ENCODE data around the gene MORN1. TPM values are rescaled to one million over a fixed set of nuclear protein-coding genes. Genes with fewer than 3 reads are reported as not detected.

MORN1 gene
- total RNA-seq, 1 donor from 2014 or later, result 11.1 TPM

DNA sequence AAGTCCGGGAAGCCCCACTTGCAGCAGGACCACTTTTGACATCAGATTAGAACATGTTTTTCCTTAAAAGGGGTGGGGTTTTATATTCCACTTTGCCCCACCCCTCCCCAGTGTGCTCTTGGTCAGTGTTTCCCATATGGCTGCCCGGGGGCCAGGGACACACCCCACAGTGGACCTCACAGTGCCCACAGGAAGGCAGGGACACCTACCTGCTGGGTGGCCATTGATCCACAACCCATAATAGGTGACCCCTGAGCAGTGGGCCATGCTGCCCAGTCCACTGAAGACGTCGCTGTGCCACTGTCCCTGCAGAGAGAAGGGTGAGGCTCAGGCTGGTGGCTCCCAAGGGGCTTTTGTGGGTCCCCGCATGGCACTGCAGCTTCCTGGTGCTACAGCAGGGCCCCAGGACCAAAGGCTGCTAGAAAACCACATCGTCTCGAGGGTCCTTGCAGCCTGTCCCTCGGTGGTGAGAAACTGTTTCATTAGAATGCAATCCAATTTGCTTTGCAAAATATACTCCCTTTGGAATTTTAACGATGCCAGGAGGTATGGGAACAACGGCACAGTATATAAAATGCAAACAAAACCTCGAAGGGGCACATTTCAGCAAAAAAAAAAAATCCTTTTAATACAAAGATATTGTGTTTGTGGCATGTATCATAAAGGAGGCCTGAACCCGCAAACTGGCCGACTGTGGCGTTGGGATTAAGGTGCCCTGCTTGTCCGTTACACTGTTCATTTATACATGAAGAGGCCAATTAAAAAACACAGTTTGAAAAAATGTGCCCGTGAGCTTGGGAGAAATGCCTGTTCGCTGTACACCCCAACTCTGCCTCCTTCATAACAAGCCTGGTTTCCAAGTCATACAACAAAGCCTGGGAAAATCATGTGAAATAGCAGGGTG lies 16.9 kb downstream of the MORN1 start:
- intact Hi-C loops (cut with micrococcal nuclease), result no loop called here
- no peak overlapping the region for H3K27ac Mint-ChIP-seq
- H3K27me3 Mint-ChIP-seq, result no peaks in the 10 kb centered on the region
- no peaks in the 10 kb centered on the region for H3K4me1 Mint-ChIP-seq
- H3K9me3 Mint-ChIP-seq, result no peaks in the 10 kb centered on the region
- H3K4me3 Mint-ChIP-seq, result no peak overlapping the region
- no peaks in the 10 kb centered on the region for H3K36me3 Mint-ChIP-seq (ENCODE audit: low read depth)
- DNase-seq, result no peak

DNA sequence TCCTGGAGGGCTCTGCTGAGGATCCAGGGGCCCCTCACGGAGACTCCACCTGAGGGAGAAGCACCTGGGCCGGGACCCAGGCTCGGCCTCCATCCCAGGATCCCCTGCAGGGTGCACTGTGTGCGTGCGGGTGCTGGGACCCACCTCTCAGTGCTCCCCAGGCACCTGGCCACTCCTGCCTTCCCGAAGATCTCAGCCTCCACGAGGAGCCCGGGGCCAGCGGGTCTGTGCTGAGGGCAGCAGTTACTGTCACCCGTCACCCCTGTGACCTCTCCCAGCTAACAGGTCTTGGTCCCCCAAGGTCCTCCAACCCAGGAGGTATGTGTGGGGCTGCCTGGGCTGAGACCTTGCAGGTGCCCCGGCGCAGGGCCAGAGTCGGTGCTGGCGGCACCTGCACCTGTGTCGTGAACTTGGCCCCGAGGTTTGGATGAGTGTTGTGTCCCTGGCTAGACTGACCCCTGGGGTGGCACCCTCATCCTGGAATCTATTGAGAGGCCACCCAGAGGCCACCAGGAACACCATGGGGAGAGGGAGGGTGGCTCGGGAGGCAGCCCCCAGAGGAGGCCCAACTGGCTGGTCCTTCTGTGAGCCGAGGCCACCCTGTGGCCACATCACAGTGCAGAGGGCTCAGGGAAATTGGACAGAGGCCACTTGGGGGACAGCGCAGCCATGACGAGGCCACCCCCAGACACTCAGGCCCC lies 17.7 kb downstream of the MORN1 start:
- DNase-seq, result no peak
- no peaks in the 10 kb centered on the region for H3K36me3 Mint-ChIP-seq (ENCODE audit: low read depth)

DNA sequence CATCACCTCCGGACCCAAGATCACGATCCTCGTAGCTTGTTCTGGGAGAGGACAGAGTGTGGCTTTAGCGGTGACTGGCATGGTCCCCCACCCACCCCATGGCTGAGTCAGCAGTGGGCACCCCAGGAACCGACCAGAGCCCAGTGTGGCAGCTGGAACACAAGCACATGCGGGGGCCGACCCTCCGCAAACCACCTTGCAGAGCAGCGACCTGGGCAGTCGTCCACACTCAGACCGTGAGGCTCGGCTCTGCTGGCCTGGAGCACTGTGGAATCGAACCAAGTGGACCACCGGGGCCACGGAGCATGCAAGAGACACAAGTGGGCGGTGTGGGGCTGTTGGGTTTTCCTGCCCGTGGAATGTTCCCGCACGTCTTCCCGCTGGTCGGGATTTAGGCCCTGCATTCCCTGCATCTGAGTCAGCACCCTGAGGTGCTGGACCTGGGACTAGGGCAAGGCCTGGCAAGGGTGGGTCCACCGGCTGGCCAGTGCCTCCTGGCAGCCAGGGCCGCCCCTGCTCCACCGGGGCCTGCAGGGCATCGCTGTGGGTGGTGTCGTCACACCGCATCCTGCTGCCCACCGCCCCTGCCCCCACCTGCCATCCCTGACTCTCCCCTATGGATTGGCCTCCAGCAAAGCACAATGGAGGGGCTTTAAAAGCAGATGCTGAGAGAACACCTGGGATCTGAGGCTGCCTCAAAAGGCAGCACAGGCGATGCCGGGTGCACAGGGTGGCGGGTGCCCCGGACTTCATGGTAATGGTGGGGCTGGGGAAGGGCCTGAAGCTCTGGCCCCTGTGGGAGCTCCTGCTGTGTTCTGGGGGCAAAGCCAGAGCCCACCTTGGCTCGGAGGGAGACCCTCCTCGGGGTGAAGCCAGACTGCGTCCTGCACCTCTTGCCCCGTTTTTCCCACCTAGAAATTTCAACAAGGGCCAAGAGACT lies 18.5 kb downstream of the MORN1 start:
- H3K36me3 Mint-ChIP-seq (ENCODE audit: low read depth), result no peaks in the 10 kb centered on the region
- H3K9me3 Mint-ChIP-seq, result no peaks in the 10 kb centered on the region
- H3K27ac Mint-ChIP-seq, result no peak overlapping the region
- no peaks in the 10 kb centered on the region for H3K27me3 Mint-ChIP-seq
- DNase-seq, result no peak
- no peaks in the 10 kb centered on the region for H3K4me1 Mint-ChIP-seq
- intact Hi-C loops (cut with micrococcal nuclease), result no loop called here
- H3K4me3 Mint-ChIP-seq, result no peak overlapping the region

More for the DNA sequence above, 17.7 kb downstream of the MORN1 start:
- H3K27ac Mint-ChIP-seq, result no peak overlapping the region
- no peaks in the 10 kb centered on the region for H3K9me3 Mint-ChIP-seq
- no peak overlapping the region for H3K4me3 Mint-ChIP-seq
- H3K27me3 Mint-ChIP-seq, result no peaks in the 10 kb centered on the region
- intact Hi-C loops (cut with micrococcal nuclease), result no loop called here
- no peaks in the 10 kb centered on the region for H3K4me1 Mint-ChIP-seq

DNA sequence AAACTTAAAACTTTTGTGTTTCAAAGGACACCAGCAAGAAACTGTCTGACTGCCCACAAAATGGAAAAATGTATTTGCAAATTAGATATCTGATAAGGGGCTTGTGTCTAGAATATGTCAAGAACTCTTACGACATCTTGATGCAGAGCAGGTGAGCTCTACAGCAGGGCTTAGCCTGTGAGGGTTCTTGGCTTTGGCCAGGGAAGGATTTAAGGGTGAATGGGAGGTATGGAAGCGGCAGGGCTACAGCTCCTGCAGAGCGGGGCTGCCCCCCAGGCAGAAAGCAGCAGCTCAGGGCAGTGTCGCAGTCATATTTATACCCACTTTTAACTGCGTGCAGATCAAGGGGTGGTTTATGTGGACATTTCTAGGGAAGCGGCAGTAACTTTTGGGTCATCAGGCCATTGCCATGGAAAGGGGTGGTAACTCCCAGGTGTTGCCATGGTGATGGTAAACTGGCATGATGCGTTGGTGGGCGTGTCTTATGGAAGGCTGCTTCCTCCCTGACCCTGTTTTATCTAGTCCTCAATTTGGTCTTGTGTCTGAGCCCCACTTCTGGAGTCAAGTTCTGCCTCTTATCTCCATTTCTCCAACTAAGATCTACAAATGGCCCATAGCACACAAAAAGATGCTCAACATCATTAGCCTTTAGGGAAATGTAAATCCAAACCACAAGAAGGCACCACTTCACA lies 23.2 kb downstream of the MORN1 start:
- no peak for DNase-seq
- Mint-ChIP-seq H3K27me3 (no peaks in the 10 kb centered on the region), H3K9me3 (peaks cover 3% of the 10 kb centered on the region), H3K4me3 (no peak overlapping the region), H3K27ac (no peak overlapping the region), H3K36me3 (ENCODE audit: low read depth) (no peaks in the 10 kb centered on the region), H3K4me1 (no peaks in the 10 kb centered on the region)
- intact Hi-C loops (cut with micrococcal nuclease), result no loop called here

DNA sequence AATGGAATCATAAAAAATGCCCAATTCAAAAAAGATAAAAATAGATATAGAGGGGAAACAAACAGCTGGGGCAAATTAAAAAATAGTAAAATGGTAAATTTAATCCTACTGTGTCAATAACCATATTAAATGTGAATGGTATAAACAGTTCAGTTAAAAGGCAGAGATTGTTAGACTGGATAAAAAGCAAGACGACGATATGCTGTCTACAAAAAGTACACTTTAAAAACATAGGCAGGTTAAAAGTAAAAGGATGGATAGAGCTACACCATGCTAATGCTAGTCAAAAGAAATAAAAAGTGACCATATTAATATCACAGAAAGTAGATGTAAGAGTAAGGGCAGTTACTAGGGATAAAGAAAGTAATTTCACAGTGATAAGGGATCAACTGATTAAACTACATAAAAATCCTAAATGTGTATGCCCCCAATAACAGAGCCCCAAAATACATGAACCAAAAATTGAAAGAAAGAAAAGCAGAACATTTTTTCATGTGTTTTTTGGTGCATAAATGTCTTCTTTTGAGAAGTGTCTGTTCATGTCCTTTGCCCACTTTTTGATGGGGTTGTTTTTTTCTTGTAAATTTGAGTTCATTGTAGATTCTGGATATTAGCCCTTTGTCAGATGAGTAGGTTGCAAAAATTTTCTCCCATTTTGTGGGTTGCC lies 27.4 kb downstream of the MORN1 start:
- no peaks in the 10 kb centered on the region for H3K4me1 Mint-ChIP-seq
- H3K9me3 Mint-ChIP-seq, result peaks cover 3% of the 10 kb centered on the region
- H3K27ac Mint-ChIP-seq, result no peak overlapping the region
- H3K36me3 Mint-ChIP-seq (ENCODE audit: low read depth), result no peaks in the 10 kb centered on the region
- no peaks in the 10 kb centered on the region for H3K27me3 Mint-ChIP-seq
- intact Hi-C loops (cut with micrococcal nuclease), result no loop called here
- H3K4me3 Mint-ChIP-seq, result no peak overlapping the region
- DNase-seq, result no peak

DNA sequence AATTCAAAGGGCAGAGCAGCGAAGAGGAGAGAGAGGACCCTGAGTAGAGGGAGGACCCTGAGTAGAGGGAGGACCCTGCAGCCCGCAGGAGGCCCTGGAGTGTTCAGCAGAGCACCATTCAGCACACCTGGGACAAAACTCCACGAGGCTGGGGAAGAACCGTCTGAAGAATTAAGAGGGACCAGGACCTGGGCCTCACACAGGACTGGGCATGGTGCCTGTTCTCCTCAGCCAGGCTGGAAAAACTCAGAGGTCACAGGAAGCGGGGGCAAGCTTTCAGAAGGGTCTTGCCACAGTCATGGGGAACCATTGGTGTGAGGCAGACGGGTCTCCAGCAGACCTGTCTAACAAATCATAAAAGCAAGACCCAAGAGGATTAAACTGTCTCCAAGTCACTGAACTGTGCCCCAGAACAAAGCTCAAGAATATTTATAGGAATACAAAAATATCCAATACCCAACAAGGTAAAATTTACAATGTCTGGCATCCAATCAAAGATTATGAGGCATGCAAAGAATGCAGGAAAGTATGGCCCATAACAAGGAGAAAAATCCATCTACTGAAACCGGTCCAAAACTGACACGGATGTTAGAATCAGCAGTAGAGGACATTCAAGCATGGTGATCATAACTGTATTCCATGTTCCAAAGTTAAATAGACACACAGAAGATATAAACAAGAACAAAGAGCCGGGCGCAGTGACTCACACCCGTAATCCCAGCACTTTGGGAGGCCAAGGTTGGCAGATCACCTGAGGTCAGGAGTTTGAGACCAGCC lies 30.6 kb downstream of the MORN1 start:
- H3K27me3 Mint-ChIP-seq, result no peaks in the 10 kb centered on the region
- H3K27ac Mint-ChIP-seq, result no peak overlapping the region
- H3K4me3 Mint-ChIP-seq, result no peak overlapping the region
- no peaks in the 10 kb centered on the region for H3K4me1 Mint-ChIP-seq
- no peak for DNase-seq
- peaks cover 3% of the 10 kb centered on the region for H3K9me3 Mint-ChIP-seq
- no peaks in the 10 kb centered on the region for H3K36me3 Mint-ChIP-seq (ENCODE audit: low read depth)
- intact Hi-C loops (cut with micrococcal nuclease), result no loop called here

DNA sequence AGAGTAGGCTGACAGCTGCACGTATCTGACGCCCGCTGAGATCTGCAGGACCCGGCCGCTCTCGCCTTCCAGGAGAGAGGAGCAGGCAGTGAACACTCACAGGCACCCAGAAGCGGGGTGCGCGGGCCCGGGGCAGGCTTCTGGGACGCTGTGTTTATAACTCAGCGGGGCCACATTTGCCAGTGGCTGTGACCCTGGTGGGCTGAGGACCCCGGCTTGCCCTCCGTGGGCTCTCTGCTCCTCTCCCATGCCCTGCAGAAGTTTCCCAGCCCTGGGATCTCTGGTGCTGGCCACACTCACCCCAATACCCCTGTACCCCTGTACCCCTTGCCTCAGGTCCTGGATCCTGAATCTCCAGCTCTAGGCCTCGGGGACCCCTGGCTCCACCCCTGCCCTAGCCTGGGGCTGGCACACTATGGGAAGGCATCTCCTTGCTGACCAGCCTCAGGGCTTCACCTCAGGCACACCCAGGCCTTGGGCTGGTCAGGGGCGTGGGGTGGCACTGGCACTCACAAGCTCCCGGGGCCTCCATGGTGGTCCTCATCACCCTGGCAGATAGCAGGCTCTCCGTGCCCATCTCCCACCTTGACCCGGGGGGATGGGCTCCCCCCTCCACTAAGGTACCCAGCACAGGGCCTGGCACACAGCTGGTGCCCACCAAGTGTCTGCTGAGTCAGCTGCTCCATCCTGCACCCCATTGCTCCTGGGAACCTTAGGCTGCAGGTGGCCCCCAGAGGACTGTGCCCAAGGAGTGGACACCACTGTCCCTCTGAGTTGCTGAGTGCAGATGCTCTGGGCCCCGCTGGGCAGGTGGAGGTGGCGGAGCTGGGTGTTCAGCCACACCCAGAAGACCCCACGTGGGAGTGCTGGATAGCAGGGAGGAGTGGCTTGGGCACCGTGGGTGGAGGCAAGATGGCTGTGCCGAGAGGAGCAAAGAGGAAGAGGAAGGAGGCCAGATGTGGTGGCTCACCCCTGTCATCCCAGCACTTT lies 32.4 kb downstream of the MORN1 start:
- DNase-seq, result no peak
- intact Hi-C loops (cut with micrococcal nuclease), result no loop called here

DNA sequence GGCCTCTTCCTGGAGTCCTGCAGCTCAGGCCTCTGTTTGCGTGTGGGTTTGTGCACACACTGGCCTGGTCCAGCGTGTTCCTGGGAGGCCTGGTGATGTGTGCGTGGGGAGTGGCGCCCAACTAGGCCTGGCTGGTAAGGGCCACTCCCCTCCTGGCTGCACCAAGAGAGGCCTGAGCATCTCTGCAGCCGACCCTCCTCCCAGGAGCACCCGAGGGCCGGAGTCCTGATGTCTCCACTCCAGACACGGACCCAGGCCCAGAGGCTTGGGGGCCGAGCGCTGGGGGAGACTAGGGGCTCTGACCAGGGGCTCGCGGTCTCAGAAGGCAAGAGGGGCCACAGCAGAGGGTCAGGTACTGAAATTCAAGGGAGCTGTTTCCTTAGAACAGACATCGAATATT lies 33.3 kb downstream of the MORN1 start:
- intact Hi-C loops (cut with micrococcal nuclease), result no loop called here
- Mint-ChIP-seq H3K27ac (no peak overlapping the region), H3K36me3 (ENCODE audit: low read depth) (no peaks in the 10 kb centered on the region), H3K4me1 (no peaks in the 10 kb centered on the region), H3K9me3 (no peaks in the 10 kb centered on the region), H3K27me3 (no peaks in the 10 kb centered on the region), H3K4me3 (no peak overlapping the region)
- DNase-seq, result no peak

More for the DNA sequence above, 32.4 kb downstream of the MORN1 start:
- H3K4me3 Mint-ChIP-seq, result no peak overlapping the region
- no peaks in the 10 kb centered on the region for H3K4me1 Mint-ChIP-seq
- no peak overlapping the region for H3K27ac Mint-ChIP-seq
- no peaks in the 10 kb centered on the region for H3K36me3 Mint-ChIP-seq (ENCODE audit: low read depth)
- peaks cover 2% of the 10 kb centered on the region for H3K9me3 Mint-ChIP-seq
- no peaks in the 10 kb centered on the region for H3K27me3 Mint-ChIP-seq

DNA sequence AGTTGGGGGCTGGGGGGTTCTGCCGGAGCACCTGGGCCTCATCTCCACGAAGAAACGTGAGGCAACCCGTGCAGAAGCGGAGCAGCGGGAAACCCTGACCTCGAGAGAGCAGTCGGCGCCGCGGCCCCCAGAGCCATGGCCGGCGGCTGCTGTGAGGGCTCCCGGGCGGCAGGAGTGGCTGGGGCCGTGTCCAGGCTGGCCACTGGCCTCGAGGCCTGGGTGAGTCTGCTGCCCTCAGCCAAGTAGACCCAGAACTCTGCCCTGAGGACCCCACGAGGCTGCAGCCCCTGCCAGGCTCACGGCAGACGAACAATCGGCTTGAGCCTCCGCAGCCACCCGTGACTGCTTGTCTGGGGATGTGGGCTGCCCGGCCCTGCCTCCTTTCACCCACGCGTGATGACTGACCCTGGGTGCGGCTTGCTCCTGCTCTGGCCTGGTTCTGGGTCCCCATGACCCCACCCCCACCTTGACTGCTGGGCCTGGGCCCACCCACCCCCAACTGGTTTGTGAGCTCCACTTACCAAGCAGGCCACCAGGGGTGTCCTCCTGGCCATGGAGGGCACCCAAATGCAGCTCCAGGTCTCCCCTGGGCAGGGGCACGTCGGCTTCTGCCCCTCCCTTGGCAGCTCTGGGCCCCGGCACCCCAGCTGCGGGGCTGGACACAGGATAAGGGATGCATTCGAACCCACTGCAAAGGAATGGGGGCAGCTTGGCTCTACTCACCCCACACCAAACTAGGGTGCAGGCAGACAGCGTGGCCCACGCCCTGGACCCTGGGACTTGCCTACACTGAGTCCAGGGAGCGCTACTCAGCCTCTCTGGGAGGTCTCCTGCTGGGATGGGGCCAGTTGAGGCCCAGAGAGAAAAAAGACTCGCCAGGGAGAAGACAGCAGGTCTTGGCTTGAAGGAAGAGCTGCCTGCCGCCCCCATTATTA lies 34.2 kb downstream of the MORN1 start:
- DNase-seq, result no peak
- Mint-ChIP-seq H3K27ac (no peak overlapping the region), H3K4me1 (no peaks in the 10 kb centered on the region), H3K36me3 (ENCODE audit: low read depth) (no peaks in the 10 kb centered on the region), H3K9me3 (no peaks in the 10 kb centered on the region), H3K4me3 (no peak overlapping the region), H3K27me3 (no peaks in the 10 kb centered on the region)
- intact Hi-C loops (cut with micrococcal nuclease), result no loop called here

DNA sequence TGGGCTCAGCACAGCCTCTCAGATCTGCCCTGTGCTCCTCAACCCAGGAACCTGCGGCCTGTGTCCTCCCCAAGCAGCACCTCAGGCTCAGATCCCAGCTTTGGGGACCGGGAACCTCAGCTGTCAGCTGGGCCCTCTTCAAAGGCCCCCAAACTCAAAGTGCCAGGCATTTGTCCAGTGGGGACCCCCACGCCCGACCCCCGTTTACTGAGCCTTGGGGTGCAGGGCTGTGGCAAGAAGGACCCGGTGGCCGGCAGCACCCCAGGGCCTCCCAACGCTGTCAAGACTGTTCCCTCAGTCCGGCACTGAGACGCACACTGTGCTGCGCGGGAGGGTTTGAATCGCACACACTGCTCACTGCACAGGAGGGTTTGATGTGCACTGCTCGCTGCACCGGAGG lies 35.0 kb downstream of the MORN1 start:
- intact Hi-C loops (cut with micrococcal nuclease), result no loop called here
- no peak for DNase-seq
- H3K27ac Mint-ChIP-seq, result no peak overlapping the region
- H3K9me3 Mint-ChIP-seq, result no peaks in the 10 kb centered on the region
- H3K4me3 Mint-ChIP-seq, result no peak overlapping the region
- no peaks in the 10 kb centered on the region for H3K4me1 Mint-ChIP-seq
- H3K36me3 Mint-ChIP-seq (ENCODE audit: low read depth), result no peaks in the 10 kb centered on the region
- H3K27me3 Mint-ChIP-seq, result no peaks in the 10 kb centered on the region
